ENCODE measurements around the gene RNGTT.
A peak's percentile ranks its signal among the peaks of the same experiment; 100 is the strongest.

DNA sequence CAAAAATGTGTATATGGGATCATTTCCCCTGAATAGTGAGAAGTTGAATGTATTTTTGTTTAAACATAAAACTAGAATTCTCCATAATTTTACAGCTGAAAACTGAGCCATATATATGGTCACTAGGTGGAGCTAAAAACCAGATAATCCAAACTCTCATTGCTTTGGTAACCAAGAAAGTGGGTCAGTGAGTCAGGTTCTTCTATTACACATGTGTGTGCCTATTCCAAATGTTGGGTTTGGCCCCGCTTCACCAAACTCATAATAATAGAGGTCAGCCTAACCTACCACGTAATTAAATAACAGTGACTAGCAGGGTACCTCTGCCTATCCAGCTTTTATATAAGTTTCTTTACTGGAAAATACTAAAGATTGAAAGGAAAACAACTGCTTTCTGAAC is 19.3 kb upstream of the RNGTT start:
- TF ChIP-seq, protein P1, sequence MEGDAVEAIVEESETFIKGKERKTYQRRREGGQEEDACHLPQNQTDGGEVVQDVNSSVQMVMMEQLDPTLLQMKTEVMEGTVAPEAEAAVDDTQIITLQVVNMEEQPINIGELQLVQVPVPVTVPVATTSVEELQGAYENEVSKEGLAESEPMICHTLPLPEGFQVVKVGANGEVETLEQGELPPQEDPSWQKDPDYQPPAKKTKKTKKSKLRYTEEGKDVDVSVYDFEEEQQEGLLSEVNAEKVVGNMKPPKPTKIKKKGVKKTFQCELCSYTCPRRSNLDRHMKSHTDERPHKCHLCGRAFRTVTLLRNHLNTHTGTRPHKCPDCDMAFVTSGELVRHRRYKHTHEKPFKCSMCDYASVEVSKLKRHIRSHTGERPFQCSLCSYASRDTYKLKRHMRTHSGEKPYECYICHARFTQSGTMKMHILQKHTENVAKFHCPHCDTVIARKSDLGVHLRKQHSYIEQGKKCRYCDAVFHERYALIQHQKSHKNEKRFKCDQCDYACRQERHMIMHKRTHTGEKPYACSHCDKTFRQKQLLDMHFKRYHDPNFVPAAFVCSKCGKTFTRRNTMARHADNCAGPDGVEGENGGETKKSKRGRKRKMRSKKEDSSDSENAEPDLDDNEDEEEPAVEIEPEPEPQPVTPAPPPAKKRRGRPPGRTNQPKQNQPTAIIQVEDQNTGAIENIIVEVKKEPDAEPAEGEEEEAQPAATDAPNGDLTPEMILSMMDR (IDR thresholded peaks at IDR 0.05) = peak; percentile 71 to 82 (median 81)
- TF ChIP-seq POLR2AphosphoS5 (IDR thresholded peaks at IDR 0.05) = peak in 1 of 3 donors; percentile 23
